ENCODE data around the gene TNS3. TPM values are rescaled to one million over a fixed set of nuclear protein-coding genes. Genes with fewer than 3 reads are reported as not detected.

TNS3 gene
- polyA plus RNA-seq, 3 donors, result 5.2 to 30.3 (median 7.9) TPM

DNA sequence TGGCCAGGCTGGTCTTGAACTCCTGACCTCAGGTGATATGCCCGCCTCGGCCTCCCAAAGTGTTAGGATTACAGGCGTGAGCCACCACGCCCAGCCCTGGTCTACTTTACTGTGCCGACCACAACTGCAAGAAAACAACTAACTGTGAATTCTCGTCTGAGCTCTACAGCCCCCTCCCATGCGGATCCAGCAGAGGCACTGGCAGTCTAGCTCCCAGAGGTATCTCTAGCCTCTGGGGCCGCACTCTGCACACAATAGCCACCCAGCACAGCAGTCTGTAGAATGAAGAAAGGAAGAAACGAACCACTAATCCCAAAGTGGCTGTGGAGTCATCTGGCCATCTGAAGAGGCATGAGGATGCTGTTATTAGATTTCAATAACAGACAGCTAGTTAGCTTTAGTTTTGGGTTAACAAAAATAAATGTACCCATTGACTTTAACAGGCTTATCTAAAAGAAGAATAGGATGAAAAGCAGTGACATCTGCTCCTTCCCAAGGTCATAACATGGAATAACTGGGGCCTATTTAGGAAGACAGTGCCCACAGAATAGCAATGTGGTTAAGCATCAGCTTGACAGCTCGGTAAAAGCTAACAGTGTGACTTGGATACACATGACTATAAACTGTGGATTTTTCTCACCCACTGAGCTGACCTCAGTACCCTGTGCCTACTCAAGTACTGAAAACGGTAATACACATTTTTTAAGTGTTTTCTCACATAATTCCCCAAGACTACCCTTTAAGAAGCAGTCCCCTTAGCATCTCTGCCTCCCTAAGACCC, 131.9 kb downstream of the TNS3 start:
- Mint-ChIP-seq H3K9me3 (no peaks in the 10 kb centered on the region), H3K27me3 (ENCODE audit: low read depth in 3 of 3) (no peaks in the 10 kb centered on the region), H3K4me3 (no peak overlapping the region), H3K4me1 (peaks cover 18% of the 10 kb centered on the region), H3K27ac (peak overlapping the region in 2 of 7 donors; percentile 14 to 83), H3K36me3 (peaks cover 37 to 52% of the 10 kb centered on the region in 2 donors)
- Histone ChIP-seq H3K27me3 (ENCODE audit: control insufficient read depth in 2 of 2, insufficient read depth in 2 of 2, low read length in 2 of 2) (no peaks in the 10 kb centered on the region), H3K9ac (ENCODE audit: insufficient read depth, low read length, poor library complexity, severe bottlenecking) (no peak overlapping the region), H2AFZ (ENCODE audit: insufficient read depth, low read depth, low read length, poor library complexity, severe bottlenecking) (no peak overlapping the region), H3K36me3 (replicated peaks in 1 of 2; ENCODE audit: control insufficient read depth in 1 of 2, insufficient read depth in 2 of 2, low read length in 2 of 2) (peaks cover 7 to 41% of the 10 kb centered on the region in 2 donors), H3K9me3 (replicated peaks in 1 of 2; ENCODE audit: control insufficient read depth in 1 of 2, insufficient read depth in 1 of 2, low read length in 2 of 2) (no peaks in the 10 kb centered on the region), H3K27ac (ENCODE audit: low read depth in 1 of 2, low read length in 2 of 2) (no peak overlapping the region), H4K20me1 (ENCODE audit: insufficient read depth, low read length) (peaks cover 99% of the 10 kb centered on the region), H3K79me2 (ENCODE audit: insufficient read depth, low read length) (peaks cover 68% of the 10 kb centered on the region), H3K4me3 (replicated peaks in 1 of 3; ENCODE audit: low read depth in 2 of 3, low read length in 3 of 3) (no peak overlapping the region), H3K4me1 (ENCODE audit: control insufficient read depth in 1 of 2, insufficient read depth in 2 of 2, low read length in 2 of 2) (peaks cover 17 to 19% of the 10 kb centered on the region in 2 donors), H3K4me2 (replicated peaks; ENCODE audit: extremely low read depth, low read length, poor library complexity, severe bottlenecking) (no peak overlapping the region)
- 94% methylated on average over 8 of the region's 11 CpGs for WGBS (ENCODE audit: insufficient coverage)
- intact Hi-C loops (cut with micrococcal nuclease), result loop anchor here in 1 of 2 donors (5.0 kb wide), 2 partner anchors 37 to 52 kb away; no protein-coding TSS in a partner anchor
- no peak for DNase-seq
- TF ChIP-seq, protein P1, sequence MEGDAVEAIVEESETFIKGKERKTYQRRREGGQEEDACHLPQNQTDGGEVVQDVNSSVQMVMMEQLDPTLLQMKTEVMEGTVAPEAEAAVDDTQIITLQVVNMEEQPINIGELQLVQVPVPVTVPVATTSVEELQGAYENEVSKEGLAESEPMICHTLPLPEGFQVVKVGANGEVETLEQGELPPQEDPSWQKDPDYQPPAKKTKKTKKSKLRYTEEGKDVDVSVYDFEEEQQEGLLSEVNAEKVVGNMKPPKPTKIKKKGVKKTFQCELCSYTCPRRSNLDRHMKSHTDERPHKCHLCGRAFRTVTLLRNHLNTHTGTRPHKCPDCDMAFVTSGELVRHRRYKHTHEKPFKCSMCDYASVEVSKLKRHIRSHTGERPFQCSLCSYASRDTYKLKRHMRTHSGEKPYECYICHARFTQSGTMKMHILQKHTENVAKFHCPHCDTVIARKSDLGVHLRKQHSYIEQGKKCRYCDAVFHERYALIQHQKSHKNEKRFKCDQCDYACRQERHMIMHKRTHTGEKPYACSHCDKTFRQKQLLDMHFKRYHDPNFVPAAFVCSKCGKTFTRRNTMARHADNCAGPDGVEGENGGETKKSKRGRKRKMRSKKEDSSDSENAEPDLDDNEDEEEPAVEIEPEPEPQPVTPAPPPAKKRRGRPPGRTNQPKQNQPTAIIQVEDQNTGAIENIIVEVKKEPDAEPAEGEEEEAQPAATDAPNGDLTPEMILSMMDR (IDR thresholded peaks at IDR 0.05), result no peak

DNA sequence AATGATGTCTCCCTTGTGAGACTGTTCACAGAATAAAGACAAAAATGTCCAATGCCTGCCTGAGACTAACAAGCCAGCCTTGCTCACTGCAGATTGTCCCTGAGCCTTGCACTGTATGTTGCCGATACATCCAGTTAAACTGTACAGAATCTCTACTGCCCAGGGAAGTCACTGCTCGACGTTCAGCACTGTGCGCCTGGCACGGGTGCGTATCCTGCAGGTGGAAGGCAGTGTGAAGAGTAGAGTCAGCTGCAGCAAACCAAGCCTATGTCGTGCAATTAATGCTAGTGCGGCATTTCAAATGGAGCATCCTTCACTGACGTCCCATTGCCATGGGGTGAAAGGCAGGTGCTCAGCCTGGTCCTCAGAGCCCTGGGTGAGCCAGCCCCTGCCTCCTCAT, 132.9 kb downstream of the TNS3 start:
- no peak overlapping the region for H2AFZ ChIP-seq (ENCODE audit: insufficient read depth, low read depth, low read length, poor library complexity, severe bottlenecking)
- H3K27ac Mint-ChIP-seq, result peak overlapping the region in 2 of 7 donors; percentile 22 to 46
- H3K27ac ChIP-seq (ENCODE audit: low read depth in 1 of 2, low read length in 2 of 2), result no peak overlapping the region

More for the DNA sequence above, 132.9 kb downstream of the TNS3 start:
- Histone ChIP-seq H3K27me3 (ENCODE audit: control insufficient read depth in 2 of 2, insufficient read depth in 2 of 2, low read length in 2 of 2) (no peaks in the 10 kb centered on the region), H3K9ac (ENCODE audit: insufficient read depth, low read length, poor library complexity, severe bottlenecking) (no peak overlapping the region), H3K4me1 (ENCODE audit: control insufficient read depth in 1 of 2, insufficient read depth in 2 of 2, low read length in 2 of 2) (peaks cover 8% of the 10 kb centered on the region in 2 donors), H3K4me3 (replicated peaks in 1 of 3; ENCODE audit: low read depth in 2 of 3, low read length in 3 of 3) (no peak overlapping the region), H3K79me2 (ENCODE audit: insufficient read depth, low read length) (peaks cover 69% of the 10 kb centered on the region), H3K4me2 (replicated peaks; ENCODE audit: extremely low read depth, low read length, poor library complexity, severe bottlenecking) (no peak overlapping the region), H3K9me3 (replicated peaks in 1 of 2; ENCODE audit: control insufficient read depth in 1 of 2, insufficient read depth in 1 of 2, low read length in 2 of 2) (no peaks in the 10 kb centered on the region), H3K36me3 (replicated peaks in 1 of 2; ENCODE audit: control insufficient read depth in 1 of 2, insufficient read depth in 2 of 2, low read length in 2 of 2) (peaks cover 7 to 41% of the 10 kb centered on the region in 2 donors), H4K20me1 (ENCODE audit: insufficient read depth, low read length) (peaks cover 99% of the 10 kb centered on the region)
- H3K9me3 Mint-ChIP-seq, result no peaks in the 10 kb centered on the region
- no peaks in the 10 kb centered on the region for H3K27me3 Mint-ChIP-seq (ENCODE audit: low read depth in 3 of 3)
- WGBS (ENCODE audit: insufficient coverage), result 100% methylated on average over 4 of the region's 9 CpGs
- DNase-seq, result no peak
- TF ChIP-seq, protein P1 (IDR thresholded peaks at IDR 0.05), result no peak
- intact Hi-C loops (cut with micrococcal nuclease), result no loop called here
- H3K4me3 Mint-ChIP-seq, result no peak overlapping the region
- H3K36me3 Mint-ChIP-seq, result peaks cover 38 to 44% of the 10 kb centered on the region in 2 donors
- H3K4me1 Mint-ChIP-seq, result peaks cover 8% of the 10 kb centered on the region

All from CD14-positive monocyte (primary cell).